ENCODE data around the gene SARS1. TPM values are rescaled to one million over a fixed set of nuclear protein-coding genes. Genes with fewer than 3 reads are reported as not detected.

Gene SARS1
- total RNA-seq, 4 donors from 2014 or later, result 109 to 151 (median 132) TPM

DNA sequence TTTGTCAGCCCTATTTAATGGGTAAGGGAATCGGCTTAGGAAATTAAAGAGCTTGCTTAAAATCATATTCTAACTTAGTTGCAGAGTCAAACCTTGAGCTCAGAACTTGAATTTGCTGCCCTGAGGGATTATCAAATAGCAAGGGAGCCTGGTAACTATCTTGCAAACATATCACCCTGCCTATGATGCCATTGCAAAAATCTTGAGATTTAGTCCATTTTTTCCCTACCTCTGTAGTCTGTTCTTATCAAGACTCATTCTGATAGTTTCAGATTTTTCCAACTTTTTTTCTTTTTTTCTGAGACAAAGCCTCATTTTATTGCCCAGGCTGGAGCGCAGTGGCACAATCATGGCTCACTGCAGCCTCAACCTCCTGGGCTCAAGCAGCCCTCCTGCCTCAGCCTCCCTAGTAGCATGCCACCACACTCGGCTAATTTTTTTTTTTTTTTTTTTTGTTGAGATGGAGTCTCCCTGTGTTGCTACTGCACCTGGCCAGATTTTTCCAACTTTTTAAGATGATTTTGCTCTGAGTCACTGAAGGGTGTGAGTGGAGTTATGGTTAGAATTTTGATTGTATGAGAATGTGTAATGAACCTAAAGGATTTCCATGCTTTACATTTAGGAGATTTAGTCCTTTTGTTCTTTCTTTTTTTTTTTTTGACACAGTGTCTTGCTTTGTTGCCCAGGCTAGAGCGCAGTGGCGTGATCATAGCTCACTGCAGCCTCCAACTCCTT is 12.2 kb downstream of the SARS1 start:
- no peak for ATAC-seq (ENCODE audit: low FRiP score)
- no peak for DNase-seq (ENCODE audit: low spot score)
- TF ChIP-seq, protein P1, sequence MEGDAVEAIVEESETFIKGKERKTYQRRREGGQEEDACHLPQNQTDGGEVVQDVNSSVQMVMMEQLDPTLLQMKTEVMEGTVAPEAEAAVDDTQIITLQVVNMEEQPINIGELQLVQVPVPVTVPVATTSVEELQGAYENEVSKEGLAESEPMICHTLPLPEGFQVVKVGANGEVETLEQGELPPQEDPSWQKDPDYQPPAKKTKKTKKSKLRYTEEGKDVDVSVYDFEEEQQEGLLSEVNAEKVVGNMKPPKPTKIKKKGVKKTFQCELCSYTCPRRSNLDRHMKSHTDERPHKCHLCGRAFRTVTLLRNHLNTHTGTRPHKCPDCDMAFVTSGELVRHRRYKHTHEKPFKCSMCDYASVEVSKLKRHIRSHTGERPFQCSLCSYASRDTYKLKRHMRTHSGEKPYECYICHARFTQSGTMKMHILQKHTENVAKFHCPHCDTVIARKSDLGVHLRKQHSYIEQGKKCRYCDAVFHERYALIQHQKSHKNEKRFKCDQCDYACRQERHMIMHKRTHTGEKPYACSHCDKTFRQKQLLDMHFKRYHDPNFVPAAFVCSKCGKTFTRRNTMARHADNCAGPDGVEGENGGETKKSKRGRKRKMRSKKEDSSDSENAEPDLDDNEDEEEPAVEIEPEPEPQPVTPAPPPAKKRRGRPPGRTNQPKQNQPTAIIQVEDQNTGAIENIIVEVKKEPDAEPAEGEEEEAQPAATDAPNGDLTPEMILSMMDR (IDR thresholded peaks at IDR 0.05), result no peak

GRCh38 chr1:109228167-109228566 is 14.4 kb downstream of the SARS1 start:
- DNase-seq (ENCODE audit: low spot score) (no peak), ATAC-seq (ENCODE audit: low FRiP score) (no peak)
- TF ChIP-seq, protein P1 (IDR thresholded peaks at IDR 0.05), result no peak

- TF ChIP-seq, protein P1 (IDR thresholded peaks at IDR 0.05), result no peak
- no peak for DNase-seq (ENCODE audit: low spot score)
Observed at GRCh38 chr1:109229531-109230127, 15.9 kb downstream of the SARS1 start.

DNA sequence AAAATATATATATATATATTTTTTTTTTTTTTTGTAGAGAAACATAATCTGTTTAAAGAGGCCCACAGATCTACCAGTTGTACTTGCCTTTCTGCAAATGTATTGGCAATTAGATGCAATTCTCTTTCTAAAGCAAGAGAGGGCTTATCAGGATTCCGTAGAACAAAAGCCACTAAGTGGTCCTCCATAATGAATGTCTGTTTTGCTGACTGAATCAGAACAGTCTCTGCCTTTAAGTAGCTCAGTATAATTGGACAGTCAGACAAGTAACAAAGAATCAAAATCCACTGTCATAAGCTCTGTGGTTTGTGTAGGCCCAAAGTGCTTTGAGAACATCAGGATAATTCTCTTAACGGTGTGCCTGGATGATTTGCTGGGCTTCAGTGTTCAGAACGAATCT is 17.3 kb downstream of the SARS1 start:
- no peak for DNase-seq (ENCODE audit: low spot score)
- no peak for ATAC-seq (ENCODE audit: low FRiP score)
- TF ChIP-seq, protein P1 (IDR thresholded peaks at IDR 0.05), result no peak

More at GRCh38 chr1:109229531-109230127, 15.9 kb downstream of the SARS1 start:
- no peak for ATAC-seq (ENCODE audit: low FRiP score)

DNA sequence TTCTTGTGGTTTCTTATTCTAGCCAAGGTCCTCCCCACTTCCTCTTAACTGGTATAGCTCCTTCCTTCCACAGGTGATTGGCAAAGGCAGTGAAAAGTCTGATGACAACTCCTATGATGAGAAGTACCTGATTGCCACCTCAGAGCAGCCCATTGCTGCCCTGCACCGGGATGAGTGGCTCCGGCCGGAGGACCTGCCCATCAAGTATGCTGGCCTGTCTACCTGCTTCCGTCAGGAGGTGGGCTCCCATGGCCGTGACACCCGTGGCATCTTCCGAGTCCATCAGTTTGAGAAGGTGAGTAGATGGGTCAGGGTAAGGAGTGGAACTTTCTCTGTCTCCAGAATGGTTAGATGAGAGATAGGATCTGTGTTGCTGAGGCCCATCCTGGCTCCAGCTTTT is 21.4 kb downstream of the SARS1 start:
- TF ChIP-seq, protein P1 (IDR thresholded peaks at IDR 0.05), result no peak
- DNase-seq (ENCODE audit: low spot score) (no peak), ATAC-seq (ENCODE audit: low FRiP score) (no peak)

- no peak for DNase-seq (ENCODE audit: low spot score)
- ATAC-seq (ENCODE audit: low FRiP score), result no peak
- TF ChIP-seq, protein P1 (IDR thresholded peaks at IDR 0.05), result no peak
Observed at GRCh38 chr1:109237512-109237911, 23.8 kb downstream of the SARS1 start.

DNA sequence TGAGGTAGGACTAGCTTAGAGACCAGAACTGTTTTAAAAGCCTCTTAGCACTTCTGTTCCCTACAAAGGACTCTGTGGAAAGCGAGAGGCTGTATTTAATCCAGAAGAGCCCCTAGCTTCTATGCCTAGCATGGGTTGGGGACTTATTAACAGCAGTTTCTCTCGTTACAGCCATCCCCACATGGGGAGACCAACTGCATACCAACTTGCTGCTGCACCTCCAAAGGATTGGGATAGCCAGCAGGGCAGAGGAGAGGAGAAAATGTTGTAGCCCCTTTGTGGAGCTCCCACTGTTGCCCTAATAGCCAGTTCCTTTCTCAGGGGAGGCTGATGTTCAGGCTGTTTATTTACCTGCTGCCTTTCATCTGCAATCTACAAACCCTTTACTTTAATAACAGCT is 24.7 kb downstream of the SARS1 start:
- ATAC-seq (ENCODE audit: low FRiP score) (no peak), DNase-seq (ENCODE audit: low spot score) (no peak)
- TF ChIP-seq, protein P1 (IDR thresholded peaks at IDR 0.05), result no peak
